ENCODE measurements around the gene PNPLA8.

PNPLA8 gene

GRCh38 chr7:108421720-108422331, 104.1 kb downstream of the PNPLA8 start:
- Histone ChIP-seq H3K9ac (ENCODE audit: low read length) (no peak overlapping the region), H3K4me2 (ENCODE audit: low read depth, low read length, poor library complexity, severe bottlenecking) (no peak overlapping the region), H3K9me2 (replicated peaks; ENCODE audit: insufficient read depth, low read length) (no peaks in the 10 kb centered on the region), H3F3A (ENCODE audit: insufficient read depth) (no peaks in the 10 kb centered on the region), H3K27me3 (ENCODE audit: low read length) (no peaks in the 10 kb centered on the region), H3K9me3 (ENCODE audit: insufficient read depth, low read length) (no peaks in the 10 kb centered on the region), H3K36me3 (ENCODE audit: low read length) (no peaks in the 10 kb centered on the region), H2AFZ (ENCODE audit: low read depth, low read length, severe bottlenecking) (no peak overlapping the region), H3K27ac (ENCODE audit: low read depth, low read length) (no peak overlapping the region), H3K79me2 (ENCODE audit: insufficient read depth, low read length) (no peaks in the 10 kb centered on the region), H3K4me3 (ENCODE audit: insufficient read depth, low read length, poor library complexity, severe bottlenecking) (no peak overlapping the region), H4K20me1 (ENCODE audit: low read depth, low read length) (no peaks in the 10 kb centered on the region)
- TF ChIP-seq EZH2phosphoT487 (conservative IDR thresholded peaks at IDR 0.05; ENCODE audit: low read length): no peak
- TF ChIP-seq CTCF (IDR thresholded peaks at IDR 0.05; ENCODE audit: insufficient read depth, low read length, poor library complexity, severe bottlenecking): no peak

All from SU-DHL-6 (cell line).